K562 (cell line): ENCODE results near the gene ATXN7L2. TPM values are rescaled to one million over a fixed set of nuclear protein-coding genes. Genes with fewer than 3 reads are reported as not detected.

Source experiments
- ATAC-seq: fragments of 200-7000 bp; cut with Tn5 transposase; 3 replicates; pipeline ENCODE4 v1.9.1; 2020; ENCODE audit warnings: moderate library complexity
- BruUV-seq: library from RNA; stranded (reverse); fragments of 400-500 nt; replicated peaks from 2 replicates; lab custom pipeline; 2021; lab: Mats Ljungman, UMichigan
- CTCF ChIA-PET: fragments of 300-600 bp; formaldehyde crosslinking; extraction: SDS; loops from one replicate; lab custom pipeline; 2021; ENCODE audit warnings: low intra/inter-chr PET ratio; lab: Yijun Ruan, JAX
- POLR2A ChIA-PET: fragments of 300-600, 350-650 bp; sonication (Branson Sonifier 250); formaldehyde crosslinking; extraction: SDS; loops from one replicate; lab custom pipeline; 2021; ENCODE audit warnings: antibody characterized with exemption, inconsistent platforms; lab: Yijun Ruan, JAX
- DNase-seq, 4 experiments: peaks; one replicate each; pipeline versions ENCODE4 v3.0.0 to v3.0.0-alpha.2; 2011 to 2018; ENCODE audit warnings: low spot score in 3 of 4, mixed read lengths in 3 of 4; ENCODE audit errors: extremely low read depth in 1 of 4
- FAIRE-seq: peaks from 2 replicates; lab custom pipeline; 2011; peaks lifted over from hg19 to GRCh38; lab: Jason Lieb, UNC
- H2AFZ ChIP-seq: 2 replicates; pipeline ENCODE4 v1.6.0; 2011; ENCODE audit warnings: low read depth, low read length, control low read depth, inconsistent platforms
- H3K27ac ChIP-seq: fragments of 200-600 bp; 3 replicates; pipeline ENCODE4 v1.8.0; 2011; ENCODE audit warnings: low read depth, mild to moderate bottlenecking, control low read depth, inconsistent platforms, low read length, moderate library complexity, mixed read lengths; ENCODE audit errors: extremely low read depth
- H3K27me3 ChIP-seq, 2 experiments: fragments of 300-600 bp in 1 of 2; 2 replicates in 1 of 2; 3 replicates in 1 of 2; pipeline versions ENCODE4 v1.6.0 to v1.8.0; 2011; ENCODE audit warnings: inconsistent platforms in 2 of 2, low read length in 2 of 2, mild to moderate bottlenecking in 1 of 2, mixed read lengths in 1 of 2, moderate library complexity in 1 of 2; ENCODE audit not compliant: control insufficient read depth in 2 of 2, insufficient read depth in 2 of 2
- H3K36me3 ChIP-seq: fragments of 300-600 bp; 3 replicates; pipeline ENCODE4 v1.8.0; 2011; ENCODE audit warnings: mild to moderate bottlenecking, low read length, inconsistent platforms; ENCODE audit not compliant: control insufficient read depth, insufficient read depth
- H3K4me1 ChIP-seq, 2 experiments: fragments of 200-600 bp in 1 of 2; replicated peaks in 1 of 2; 2 replicates in 1 of 2; 3 replicates in 1 of 2; pipeline versions ENCODE4 v1.5.1 to v1.8.0; 2011; ENCODE audit warnings: inconsistent platforms in 2 of 2, low read length in 2 of 2, mild to moderate bottlenecking in 1 of 2, mixed read lengths in 1 of 2, moderate library complexity in 1 of 2; ENCODE audit not compliant: control insufficient read depth in 2 of 2, insufficient read depth in 2 of 2
- H3K4me2 ChIP-seq: 2 replicates; pipeline ENCODE4 v1.6.1; 2011; ENCODE audit warnings: low read length, control low read depth, inconsistent platforms, mixed read lengths; ENCODE audit not compliant: insufficient read depth
- H3K4me3 ChIP-seq: fragments of 200-600 bp; sonication (generic), shearing (Covaris generic); 2 replicates; pipeline ENCODE4 v1.5.1; 2016; ENCODE audit warnings: control low read depth, inconsistent platforms
- H3K79me2 ChIP-seq: fragments of 200-600 bp; 3 replicates; pipeline ENCODE4 v1.8.0; 2011; ENCODE audit warnings: low read length, inconsistent platforms; ENCODE audit not compliant: control insufficient read depth, insufficient read depth
- H3K9ac ChIP-seq, 2 experiments: 2 replicates each; pipeline versions ENCODE4 v1.6.0 to v1.6.1; 2011; ENCODE audit warnings: low read depth in 2 of 2, low read length in 2 of 2, control low read depth in 1 of 2, inconsistent platforms in 1 of 2, mild to moderate bottlenecking in 1 of 2, mixed read lengths in 1 of 2; ENCODE audit not compliant: insufficient read depth in 1 of 2
- H3K9me1 ChIP-seq: one replicate; pipeline ENCODE4 v1.6.0; 2011; ENCODE audit warnings: inconsistent platforms, mild to moderate bottlenecking, low read length, moderate library complexity; ENCODE audit not compliant: control insufficient read depth, insufficient read depth
- H3K9me3 ChIP-seq: replicated peaks from 2 replicates; pipeline ENCODE4 v1.5.1; 2011; ENCODE audit warnings: low read depth, low read length, inconsistent platforms; ENCODE audit not compliant: control insufficient read depth, insufficient read depth
- H4K20me1 ChIP-seq: replicated peaks from 2 replicates; pipeline ENCODE4 v1.6.1; 2011; ENCODE audit warnings: low read length, inconsistent platforms, mixed read lengths; ENCODE audit not compliant: control insufficient read depth, insufficient read depth
- ARHGAP35 ChIP-seq: fragments of 450-650 bp; IDR thresholded peaks from 2 replicates; pipeline ENCODE4 v1.6.1; 2018; ENCODE audit not compliant: partially characterized antibody
- BHLHE40 ChIP-seq: IDR thresholded peaks from 2 replicates; pipeline ENCODE4 v1.6.1; 2011; ENCODE audit warnings: low read length, improper control_type of control experiment
- EP300 ChIP-seq: IDR thresholded peaks from 2 replicates; pipeline ENCODE4 v1.6.1; 2012; ENCODE audit warnings: low read length, improper control_type of control experiment
- FOXP1 ChIP-seq: sonication (generic); formaldehyde crosslinking; IDR thresholded peaks from 2 replicates; pipeline ENCODE4 v1.8.0; 2022; ENCODE audit warnings: mild to moderate bottlenecking, missing genetic modification reagents
- HNRNPL ChIP-seq: fragments of 200-400 bp; formaldehyde crosslinking; IDR thresholded peaks from 2 replicates; pipeline ENCODE4 v1.6.1; 2017; ENCODE audit warnings: low read depth, mild to moderate bottlenecking, low read length
- POLR2B ChIP-seq: fragments of 450-650 bp; IDR thresholded peaks from 2 replicates; pipeline ENCODE4 v1.6.1; 2018; ENCODE audit warnings: low read depth; ENCODE audit not compliant: partially characterized antibody
- SMAD4 ChIP-seq: fragments of 250-450 bp; sonication (Bioruptor Pico); conservative IDR thresholded peaks from 2 replicates; pipeline ENCODE4 v1.8.0; 2021; ENCODE audit warnings: inconsistent platforms, mild to moderate bottlenecking, moderate library complexity
- ZBED1 ChIP-seq: IDR thresholded peaks from 2 replicates; pipeline ENCODE4 v1.6.1; 2014
- ZC3H4 ChIP-seq: sonication (generic); formaldehyde crosslinking; IDR thresholded peaks from 2 replicates; pipeline ENCODE4 v1.9.0; 2021; ENCODE audit warnings: missing genetic modification reagents, borderline replicate concordance
- ZNF146 ChIP-seq: IDR thresholded peaks from one replicate; pipeline ENCODE4 v1.6.1; 2018; ENCODE audit warnings: missing compliant biosample characterization; ENCODE audit not compliant: unreplicated experiment
- ZNF830 ChIP-seq: fragments of 250-450 bp; sonication (Bioruptor Pico); IDR thresholded peaks from 2 replicates; pipeline ENCODE4 v1.5.0; 2021; ENCODE audit warnings: mild to moderate bottlenecking
- WGBS: fragments of 100-300 bp; shearing (Covaris generic); methylation state at CpG from one replicate; pipeline ENCODE4 v1.1.6; 2016; ENCODE audit warnings: low coverage, mixed read lengths; ENCODE audit not compliant: insufficient coverage; ENCODE audit errors: missing lambda C conversion rate; 5-methylcytosine and 5-hydroxymethylcytosine counted together
- in situ Hi-C: fragments of 300-500 bp; cut with MboI; formaldehyde crosslinking; loops from 4 replicates; pipeline ENCODE4 v1.15.0; 2018; ENCODE audit warnings: inconsistent platforms, mixed read lengths
- intact Hi-C: fragments of 100-400 bp; cut with micrococcal nuclease; formaldehyde crosslinking; loops from 2 replicates; pipeline ENCODE4 v1.14.2; 2022
- polyA plus RNA-seq, 8 experiments: library from polyadenylated mRNA; depleted of rRNA in 4 of 8; stranded (reverse) in 5 of 8; unstranded in 3 of 8; fragments of >200 nt; fragmentation: Nextera tagmentation in 2 of 8; fragmentation: Illumina TruSeq in 1 of 8; extraction: Ambion mirVana in 2 of 8; extraction: Trizol in 1 of 8; gene quantifications; 2 replicates each; pipeline versions ENCODE4 v1.2.1 to v1.2.3, GENCODE V29; 2011 to 2014; ENCODE audit warnings: inconsistent platforms in 1 of 8, missing spikeins in 1 of 8
- total RNA-seq, 7 experiments: library from RNA; depleted of rRNA in 6 of 7; stranded (reverse); fragments of >200 nt in 6 of 7; fragmentation: Illumina TruSeq in 2 of 7; extraction: Trizol in 2 of 7; gene quantifications; 2 replicates each; pipeline versions ENCODE4 v1.2.1 to v1.2.3, GENCODE V29; 2011 to 2021; ENCODE audit warnings: low replicate concordance in 1 of 7
- TF ChIP-seq, protein P1 (sequence below): sonication (generic); formaldehyde crosslinking; IDR thresholded peaks from 2 replicates; pipeline ENCODE4 v1.4.0; 2020; ENCODE audit warnings: mild to moderate bottlenecking, missing genetic modification reagents
- TF ChIP-seq, protein P2 (sequence below): fragments of 450-650 bp; IDR thresholded peaks from 2 replicates; pipeline ENCODE4 v1.6.1; 2016; ENCODE audit warnings: borderline replicate concordance

The ATXN7L2 gene
- total and polyA plus RNA-seq, 9 of the 15 experiments (the other 6 are each of a cell fraction or from before 2014, with no cell fraction given), result 0.21 to 10.4 (median 5.8) TPM

DNA sequence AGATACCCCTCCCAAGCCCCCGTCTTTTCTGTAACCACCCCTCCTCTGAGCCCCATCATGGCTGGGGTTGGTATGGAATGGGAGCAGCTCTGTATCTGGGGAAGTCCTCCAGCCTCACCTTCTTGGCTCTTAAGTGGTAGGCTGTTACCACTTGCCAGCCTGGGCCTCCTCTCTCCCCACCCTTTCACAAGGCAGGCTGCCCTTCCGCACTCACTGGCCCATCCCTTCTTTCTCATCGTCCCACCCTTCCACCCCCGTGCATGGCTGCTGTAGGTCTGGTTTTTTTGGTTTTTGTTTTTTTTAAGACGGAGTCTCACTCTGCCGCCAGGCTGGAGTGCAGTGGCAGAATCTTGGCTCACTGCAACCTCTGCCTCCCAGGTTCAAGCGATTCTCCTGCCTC, 15.4 kb downstream of the ATXN7L2 start (continued):
- TF ChIP-seq, protein P1, sequence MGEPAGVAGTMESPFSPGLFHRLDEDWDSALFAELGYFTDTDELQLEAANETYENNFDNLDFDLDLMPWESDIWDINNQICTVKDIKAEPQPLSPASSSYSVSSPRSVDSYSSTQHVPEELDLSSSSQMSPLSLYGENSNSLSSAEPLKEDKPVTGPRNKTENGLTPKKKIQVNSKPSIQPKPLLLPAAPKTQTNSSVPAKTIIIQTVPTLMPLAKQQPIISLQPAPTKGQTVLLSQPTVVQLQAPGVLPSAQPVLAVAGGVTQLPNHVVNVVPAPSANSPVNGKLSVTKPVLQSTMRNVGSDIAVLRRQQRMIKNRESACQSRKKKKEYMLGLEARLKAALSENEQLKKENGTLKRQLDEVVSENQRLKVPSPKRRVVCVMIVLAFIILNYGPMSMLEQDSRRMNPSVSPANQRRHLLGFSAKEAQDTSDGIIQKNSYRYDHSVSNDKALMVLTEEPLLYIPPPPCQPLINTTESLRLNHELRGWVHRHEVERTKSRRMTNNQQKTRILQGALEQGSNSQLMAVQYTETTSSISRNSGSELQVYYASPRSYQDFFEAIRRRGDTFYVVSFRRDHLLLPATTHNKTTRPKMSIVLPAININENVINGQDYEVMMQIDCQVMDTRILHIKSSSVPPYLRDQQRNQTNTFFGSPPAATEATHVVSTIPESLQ, result no peak
- TF ChIP-seq ZNF830 (CRISPR knock-in tag), result no peak
- no peak for TF ChIP-seq HNRNPL

DNA sequence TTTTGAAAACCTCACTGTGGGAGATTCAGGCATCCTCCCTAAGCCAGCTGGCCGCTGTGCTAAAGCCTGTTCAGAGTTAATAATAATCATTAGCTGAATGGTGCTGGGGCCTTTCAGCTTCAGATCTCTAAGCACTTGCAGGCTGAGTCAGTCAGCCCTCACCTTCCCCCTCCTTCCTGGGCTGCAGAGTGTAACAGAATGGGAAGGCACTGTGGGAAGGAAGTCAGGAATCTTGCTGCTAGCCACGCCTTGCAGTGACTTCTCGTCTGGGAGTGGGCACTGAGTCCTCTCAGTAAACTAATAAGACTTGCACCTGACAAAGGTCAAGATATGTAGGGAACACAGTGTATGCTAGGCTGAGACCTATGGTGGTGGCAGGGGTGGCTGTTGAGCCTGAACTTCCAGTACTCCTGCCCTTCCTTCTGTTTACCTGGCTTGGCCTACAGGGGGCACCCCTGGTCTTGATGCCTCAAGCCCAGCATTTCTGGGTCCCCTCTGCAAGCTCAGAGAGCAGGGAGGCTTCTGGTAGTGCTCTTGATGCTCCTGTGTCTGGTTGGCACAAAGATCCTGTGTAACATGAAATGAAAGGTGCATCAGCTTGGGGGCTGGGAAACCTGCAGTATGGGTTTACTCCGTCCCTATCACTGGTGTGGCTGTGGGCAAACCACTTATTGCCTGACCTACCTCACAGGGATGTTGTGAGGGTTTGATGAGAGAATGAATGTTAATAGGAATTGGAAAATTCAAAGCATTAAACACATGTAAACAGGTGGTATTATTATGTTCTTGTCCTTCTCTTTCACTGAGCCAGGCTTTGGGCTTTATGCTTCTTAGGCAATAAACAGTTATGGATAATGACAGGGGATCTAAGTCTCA, 16.2 kb downstream of the ATXN7L2 start:
- H3K9me3 ChIP-seq, result no peaks in the 10 kb centered on the region
- no peaks in the 10 kb centered on the region; the same call in 1 of the 2 replicates for H4K20me1 ChIP-seq
- peaks cover 26% of the 10 kb centered on the region; the same call in 2 of the 3 replicates for H3K36me3 ChIP-seq
- no peaks in the 10 kb centered on the region for H3K27me3 ChIP-seq
- 70% methylated on average over 4 of the region's 4 CpGs for WGBS
- ATAC-seq (peak; percentile 79), FAIRE-seq (peak; percentile 68), DNase-seq (peak; percentile 54 to 81 (median 66))
- CTCF ChIA-PET, result interaction anchor here (0.9 to 6.4 kb wide), 2 partner anchors 31 to 35 kb away, joined by 5 to 84 read pairs; no protein-coding TSS in a partner anchor
- H3K27ac ChIP-seq, result no peak overlapping the region
- POLR2A ChIA-PET, result interaction anchor here (0.7 to 3.1 kb wide), 4 partner anchors 8 to 35 kb away, joined by 4 to 17 read pairs (median 8); partner anchors contain the start of gene AMIGO1
- no peak overlapping the region for H3K9ac ChIP-seq
- BruUV-seq, result no TSS peak
- no peak overlapping the region for H3K4me2 ChIP-seq
- in situ Hi-C loops, result loop anchor here (5.0 kb wide), 1 partner anchor 32 kb away; no protein-coding TSS in a partner anchor
- no peaks in the 10 kb centered on the region for H3K9me1 ChIP-seq
- H3K4me1 ChIP-seq, result peaks cover 16 to 35% of the 10 kb centered on the region in 2 experiments
- intact Hi-C loops, result loop anchor here (1.0 kb wide), 1 partner anchor 32 kb away; no protein-coding TSS in a partner anchor
- H2AFZ ChIP-seq, result no peak overlapping the region
- no peaks in the 10 kb centered on the region for H3K79me2 ChIP-seq
- no peak overlapping the region for H3K4me3 ChIP-seq
- TF ChIP-seq FOXP1 (CRISPR knock-in tag), result 0 out of 2 replicates have a peak, but pooled peaks have one; percentile 30
- TF ChIP-seq SMAD4 (CRISPR knock-in tag), result no peak
- TF ChIP-seq EP300, result no peak
- TF ChIP-seq ZBED1, result no peak
- TF ChIP-seq, protein P2, sequence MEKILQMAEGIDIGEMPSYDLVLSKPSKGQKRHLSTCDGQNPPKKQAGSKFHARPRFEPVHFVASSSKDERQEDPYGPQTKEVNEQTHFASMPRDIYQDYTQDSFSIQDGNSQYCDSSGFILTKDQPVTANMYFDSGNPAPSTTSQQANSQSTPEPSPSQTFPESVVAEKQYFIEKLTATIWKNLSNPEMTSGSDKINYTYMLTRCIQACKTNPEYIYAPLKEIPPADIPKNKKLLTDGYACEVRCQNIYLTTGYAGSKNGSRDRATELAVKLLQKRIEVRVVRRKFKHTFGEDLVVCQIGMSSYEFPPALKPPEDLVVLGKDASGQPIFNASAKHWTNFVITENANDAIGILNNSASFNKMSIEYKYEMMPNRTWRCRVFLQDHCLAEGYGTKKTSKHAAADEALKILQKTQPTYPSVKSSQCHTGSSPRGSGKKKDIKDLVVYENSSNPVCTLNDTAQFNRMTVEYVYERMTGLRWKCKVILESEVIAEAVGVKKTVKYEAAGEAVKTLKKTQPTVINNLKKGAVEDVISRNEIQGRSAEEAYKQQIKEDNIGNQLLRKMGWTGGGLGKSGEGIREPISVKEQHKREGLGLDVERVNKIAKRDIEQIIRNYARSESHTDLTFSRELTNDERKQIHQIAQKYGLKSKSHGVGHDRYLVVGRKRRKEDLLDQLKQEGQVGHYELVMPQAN, result no peak
- TF ChIP-seq POLR2B, result no peak
- no peak for TF ChIP-seq ARHGAP35
- TF ChIP-seq BHLHE40, result no peak
- TF ChIP-seq ZC3H4, result no peak
- TF ChIP-seq ZNF146, result no peak
